Measurements from ENCODE around the gene PHF3.
"Not testable (repeated sequence)": the region's sequence is repeated elsewhere in the genome, so short reads cannot be mapped to it uniquely, and the experiment has no call there.

The PHF3 gene

DNA sequence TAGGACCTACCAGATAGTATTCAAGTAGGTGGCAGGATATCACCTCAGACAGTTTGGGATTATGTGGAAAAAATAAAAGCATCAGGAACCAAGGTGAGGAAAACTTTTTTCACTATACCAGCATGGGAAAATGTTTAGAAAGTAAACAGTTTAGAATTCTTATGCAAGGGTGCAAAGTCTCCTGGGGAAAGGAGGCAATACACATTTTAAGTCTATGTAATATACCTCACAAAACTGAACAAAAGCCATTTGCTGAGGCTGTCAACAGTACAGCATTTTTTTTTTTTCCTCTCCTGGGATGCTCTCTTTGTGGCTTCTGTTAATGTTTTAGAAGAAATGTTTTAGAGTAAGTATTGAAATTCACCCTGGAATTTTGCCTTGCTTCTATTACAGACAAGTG is 73.5 kb downstream of the PHF3 start:
- no peak for DNase-seq

DNA sequence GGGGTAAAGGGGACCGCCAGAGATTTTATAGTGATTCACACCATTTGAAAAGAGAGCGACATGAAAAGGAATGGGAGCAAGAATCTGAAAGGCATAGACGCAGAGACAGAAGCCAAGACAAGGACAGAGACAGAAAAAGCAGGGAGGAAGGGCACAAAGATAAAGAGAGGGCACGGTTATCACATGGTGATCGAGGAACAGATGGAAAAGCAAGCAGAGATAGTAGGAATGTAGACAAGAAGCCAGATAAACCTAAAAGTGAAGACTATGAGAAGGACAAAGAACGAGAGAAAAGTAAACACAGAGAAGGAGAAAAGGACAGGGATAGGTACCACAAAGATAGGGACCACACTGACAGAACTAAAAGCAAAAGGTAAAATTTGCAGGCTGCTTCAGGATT is 77.7 kb downstream of the PHF3 start:
- DNase-seq, result no peak

DNA sequence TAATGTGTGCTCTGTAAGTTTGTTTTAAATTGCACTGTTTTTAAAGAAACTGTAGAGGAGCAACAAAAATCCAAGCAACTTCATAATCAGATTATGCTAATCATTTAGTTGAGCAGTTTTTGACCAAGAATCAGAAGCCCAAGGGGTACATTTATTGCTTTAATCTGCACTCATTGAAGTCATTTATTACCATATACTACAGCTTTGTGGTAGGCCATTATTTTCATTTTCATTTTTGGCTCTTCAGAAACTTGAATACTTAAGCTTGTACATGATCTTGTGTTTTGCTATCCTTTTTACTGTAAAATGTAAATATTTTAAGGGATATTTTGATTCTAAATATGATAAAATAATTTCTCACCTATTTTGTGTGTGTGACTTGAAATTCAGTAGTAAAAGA is 78.5 kb downstream of the PHF3 start:
- DNase-seq, result no peak

DNA sequence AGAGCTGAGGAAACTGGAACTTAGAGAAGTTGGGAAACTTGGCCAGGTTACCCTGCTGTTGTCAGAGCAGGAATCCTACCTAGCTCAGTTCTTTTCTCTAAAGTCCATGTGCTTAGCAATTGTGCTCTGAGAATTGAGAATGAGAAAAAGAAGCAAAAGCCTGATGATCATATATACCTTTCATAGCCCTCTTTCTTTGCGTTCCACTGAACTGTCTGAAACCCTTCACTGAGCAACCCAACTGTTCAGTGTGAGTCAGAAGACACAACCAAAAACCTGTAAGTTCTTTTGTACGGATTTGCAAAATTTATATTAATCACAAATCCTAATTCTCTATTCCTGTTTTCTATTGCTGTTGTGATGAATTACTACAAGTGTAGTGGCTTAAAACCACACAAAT is 80.6 kb downstream of the PHF3 start:
- DNase-seq, result no peak

DNA sequence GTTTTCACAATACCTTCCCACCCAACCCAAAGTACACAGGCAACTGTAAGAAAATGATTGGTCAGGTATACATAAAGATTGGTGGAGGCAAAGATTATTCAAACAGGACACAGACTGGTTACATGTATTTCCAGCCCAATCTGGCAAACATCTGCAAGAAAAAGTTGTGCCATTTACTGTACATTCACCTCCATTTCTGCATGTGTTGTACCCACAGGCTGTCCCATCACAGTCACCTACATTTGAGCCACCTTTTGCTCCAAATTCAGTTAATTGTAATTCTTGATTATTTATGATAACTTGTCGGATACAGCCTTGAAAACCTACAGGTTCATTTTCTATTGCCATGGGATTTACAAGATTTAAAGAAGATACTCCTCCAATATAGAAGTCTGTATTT is 85.6 kb downstream of the PHF3 start:
- DNase-seq, result no peak

DNA sequence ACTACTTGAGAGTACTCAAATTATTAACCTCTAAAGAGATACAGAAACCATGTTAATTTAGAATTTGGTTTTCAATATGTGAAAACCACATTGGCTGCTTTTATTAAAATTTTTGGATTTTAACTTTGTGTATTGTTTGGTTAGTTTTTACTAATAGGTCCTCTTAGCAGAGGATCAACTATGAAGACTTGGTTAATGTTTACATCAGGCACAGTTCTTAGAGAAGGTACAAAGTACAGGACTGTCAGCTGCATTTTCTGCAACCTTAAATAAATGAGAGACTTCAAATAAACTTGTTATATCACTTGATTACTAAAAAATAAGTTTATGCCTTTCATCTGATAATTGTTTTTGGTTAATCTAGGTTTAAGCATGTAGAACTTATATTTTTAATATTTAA is 89.1 kb downstream of the PHF3 start:
- DNase-seq, result no peak

DNA sequence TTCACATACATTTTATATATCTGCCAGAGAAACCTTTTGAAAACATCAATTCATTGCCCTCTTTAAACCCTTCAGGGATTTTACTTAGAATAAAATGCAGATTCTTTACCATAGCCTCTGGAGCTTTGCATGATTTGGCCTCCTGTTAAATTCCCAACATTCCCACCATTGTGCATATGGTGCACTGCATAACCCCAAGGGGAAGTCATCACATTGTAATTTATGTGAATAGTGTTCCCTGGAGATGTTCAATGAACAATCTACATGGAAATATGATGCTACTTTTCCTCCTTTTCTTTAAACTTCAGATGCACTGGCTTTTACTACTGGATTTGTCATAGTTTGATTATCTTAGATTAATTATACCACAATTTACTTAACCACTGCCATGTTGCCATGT is 94.7 kb downstream of the PHF3 start:
- DNase-seq, result no peak

DNA sequence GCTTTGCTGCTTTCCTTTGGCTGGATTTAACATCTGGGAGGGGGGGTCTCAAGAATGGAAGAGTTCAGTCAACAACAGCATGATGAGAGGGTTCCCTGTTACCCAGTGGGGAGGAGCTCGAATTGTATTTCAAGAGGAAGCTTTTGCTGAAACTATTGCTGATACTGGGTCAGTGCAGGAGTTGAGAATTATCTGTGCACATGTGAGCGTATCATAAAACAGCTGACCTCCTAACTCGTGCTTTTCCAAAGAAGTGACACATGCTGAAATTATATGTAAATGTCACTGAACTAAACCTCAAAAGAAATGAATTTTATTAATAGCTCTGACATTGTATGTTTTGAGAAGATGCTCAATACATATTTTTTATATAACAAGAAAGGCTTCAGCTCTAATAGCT is 96.3 kb downstream of the PHF3 start:
- DNase-seq, result no peak

DNA sequence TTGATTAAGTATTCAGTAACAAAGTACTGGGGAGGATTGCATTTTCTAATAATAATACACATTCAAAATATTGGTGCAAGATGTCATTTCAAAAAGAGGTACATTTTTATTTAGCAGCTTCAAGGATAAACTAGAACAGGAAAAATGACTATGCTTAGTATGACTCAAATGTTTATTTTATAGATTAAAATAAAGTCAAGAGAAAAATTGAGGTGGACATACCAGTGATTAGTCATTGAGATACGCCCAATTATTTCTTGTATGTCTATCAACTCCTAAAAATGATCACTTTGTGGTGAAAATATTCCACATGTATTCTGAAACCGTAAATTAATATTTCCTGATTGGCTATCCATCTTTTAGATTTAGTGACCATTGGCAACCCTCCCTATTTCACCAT is 96.7 kb downstream of the PHF3 start:
- no peak for DNase-seq

DNA sequence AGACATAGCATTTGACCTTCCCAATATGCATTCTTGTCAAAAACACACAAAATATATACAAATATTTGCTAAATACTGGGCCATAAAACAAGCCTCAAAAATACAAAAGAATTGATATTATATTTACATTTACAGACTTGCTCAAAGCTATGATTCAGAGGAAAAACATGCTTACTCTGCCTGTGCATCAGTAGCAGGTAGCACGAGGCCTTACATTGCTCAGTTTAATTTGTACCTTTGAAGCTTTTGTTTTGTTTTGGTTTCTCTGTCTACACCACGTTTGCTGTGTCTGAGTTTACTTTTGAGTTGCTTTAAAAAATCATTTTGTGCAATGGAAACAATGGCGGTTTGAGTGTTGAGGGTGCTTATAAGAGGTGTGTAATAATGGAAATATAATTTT is 99.3 kb downstream of the PHF3 start:
- DNase-seq, result no peak

DNA sequence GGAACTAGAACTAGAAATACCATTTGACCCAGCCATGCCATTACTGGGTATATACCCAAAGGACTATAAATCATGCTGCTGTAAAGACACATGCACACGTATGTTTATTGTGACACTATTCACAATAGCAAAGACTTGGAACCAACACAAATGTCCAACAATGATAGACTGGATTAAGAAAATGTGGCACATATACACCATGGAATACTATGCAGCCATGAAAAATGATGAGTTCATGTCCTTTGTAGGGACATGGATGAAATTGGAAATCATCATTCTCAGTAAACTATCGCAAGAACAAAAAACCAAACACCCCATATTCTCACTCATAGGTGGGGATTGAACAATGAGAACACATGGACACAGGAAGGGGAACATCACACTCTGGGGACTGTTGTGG is 102.6 kb downstream of the PHF3 start:
- DNase-seq, result not testable (repeated sequence)

DNA sequence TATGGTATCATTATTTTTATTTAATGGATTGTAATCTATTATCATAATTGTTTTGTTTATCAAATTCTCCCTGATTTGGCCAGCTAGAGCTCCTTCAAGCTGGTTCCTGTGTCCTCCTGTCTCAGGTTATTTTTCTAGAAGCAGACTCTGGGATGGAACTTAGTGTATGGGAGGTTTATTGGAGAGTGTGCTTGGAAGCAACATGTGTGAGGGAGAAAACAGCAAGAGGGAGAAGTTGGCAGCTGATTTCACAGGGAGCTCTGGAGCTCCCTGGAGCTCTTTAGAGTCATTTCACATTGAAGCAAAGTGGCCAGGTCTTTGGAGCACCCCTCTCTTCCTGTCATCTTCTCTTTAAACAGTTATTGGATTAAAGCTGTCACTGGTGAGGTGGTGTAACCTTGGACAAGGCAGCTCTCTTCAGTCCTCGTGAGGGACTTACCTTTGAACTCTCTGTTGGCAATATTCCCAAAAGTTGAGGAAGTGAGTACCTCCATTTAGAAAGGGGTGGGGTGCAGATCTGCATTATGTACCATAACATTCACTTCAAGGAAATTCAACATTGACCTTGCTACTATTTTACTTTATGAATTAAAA is 103.6 kb downstream of the PHF3 start:
- DNase-seq, result no peak

DNA sequence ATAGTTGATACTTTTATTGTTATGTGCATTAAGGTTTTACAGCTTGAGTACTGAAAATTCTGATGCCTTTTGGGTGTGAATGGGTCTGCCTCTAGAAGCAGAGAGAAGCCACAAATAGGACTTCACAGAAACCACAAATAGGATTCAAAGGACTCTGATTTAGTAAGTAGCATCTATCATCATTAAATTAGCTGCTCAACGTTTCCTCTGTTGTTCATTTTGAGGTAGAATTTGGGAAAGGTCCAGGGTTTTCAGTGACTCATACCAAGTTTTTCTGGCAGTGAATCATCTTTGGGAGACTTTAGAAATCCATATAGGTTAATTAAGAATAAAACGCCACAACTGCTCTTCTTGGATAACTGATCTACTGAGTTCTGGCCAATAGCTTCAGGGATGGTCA is 105.1 kb downstream of the PHF3 start:
- no peak for DNase-seq

DNA sequence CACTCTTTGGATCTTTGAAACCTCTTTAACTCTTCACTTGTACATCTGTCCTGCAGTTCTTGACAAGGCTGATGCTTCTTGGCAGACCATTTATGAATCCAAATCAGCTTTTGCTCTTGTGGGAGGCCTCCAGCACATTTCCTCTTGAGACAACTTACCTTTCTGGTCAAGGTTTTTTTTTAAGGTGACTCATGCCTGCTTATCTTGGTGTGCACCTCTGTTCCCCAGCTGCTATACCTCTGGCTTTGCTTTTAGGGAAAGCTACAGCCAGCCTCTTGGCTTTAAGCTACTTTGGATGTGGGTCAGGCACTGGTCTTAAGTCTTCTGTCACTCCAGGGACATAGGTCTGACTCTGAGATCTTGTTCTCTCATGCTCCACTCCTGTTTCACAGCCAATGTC is 106.5 kb downstream of the PHF3 start:
- DNase-seq, result no peak

DNA sequence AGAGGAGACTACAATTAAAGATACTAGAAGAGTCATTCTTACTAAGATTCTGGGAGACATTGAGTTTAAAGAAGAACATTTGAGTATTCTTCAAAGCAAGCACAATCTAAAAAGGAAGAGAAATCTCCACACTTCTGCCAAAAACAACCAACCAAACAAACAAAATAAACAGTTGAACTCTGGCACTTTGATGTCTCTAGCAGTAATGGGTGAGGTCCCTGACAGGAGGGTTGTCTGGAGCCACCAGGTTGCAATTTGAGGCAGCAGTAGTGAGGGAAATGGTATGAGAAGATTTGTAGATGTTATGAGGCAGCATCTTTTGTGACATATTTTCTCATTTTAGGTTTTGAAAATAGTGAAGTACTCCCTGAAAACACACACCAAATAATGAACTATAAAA is 108.1 kb downstream of the PHF3 start:
- DNase-seq, result no peak

DNA sequence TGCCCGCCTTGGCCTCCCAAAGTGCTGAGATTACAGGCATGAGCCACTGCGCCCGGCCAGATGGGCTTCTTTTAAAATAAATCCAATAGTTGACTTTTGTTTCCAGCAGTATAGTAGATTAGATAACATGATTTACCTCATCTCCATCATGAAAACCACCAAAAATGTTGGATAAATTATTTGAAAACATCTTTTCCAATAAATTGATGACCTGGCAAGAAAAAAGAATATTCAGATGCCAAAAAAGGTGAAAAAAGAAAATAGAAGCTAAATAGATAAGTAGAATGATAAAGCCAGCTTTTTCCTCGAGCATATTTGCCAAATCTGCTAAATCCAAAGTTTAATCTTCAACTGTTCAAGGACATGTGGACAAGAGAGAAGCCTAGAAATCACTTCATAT is 109.2 kb downstream of the PHF3 start:
- no peak for DNase-seq

DNA sequence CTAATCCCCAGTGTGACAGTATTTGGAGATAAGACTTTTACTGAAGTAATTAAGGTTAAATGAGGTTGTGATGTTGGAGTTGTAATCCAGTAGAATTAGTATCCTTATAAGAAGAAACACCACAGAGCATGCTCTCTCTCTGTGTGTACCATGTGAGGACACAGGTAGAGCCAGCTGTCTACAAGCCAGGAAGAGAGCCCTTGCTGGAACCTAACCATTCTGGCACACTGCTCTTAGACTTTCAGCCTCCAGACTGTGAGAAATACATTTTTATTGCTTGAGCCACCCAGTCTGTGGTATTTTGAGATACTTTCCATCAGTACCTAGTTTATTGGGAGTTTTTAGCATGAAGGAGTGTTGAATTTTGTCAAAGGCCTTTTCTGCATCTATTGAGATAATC is 110.2 kb downstream of the PHF3 start:
- DNase-seq, result no peak

DNA sequence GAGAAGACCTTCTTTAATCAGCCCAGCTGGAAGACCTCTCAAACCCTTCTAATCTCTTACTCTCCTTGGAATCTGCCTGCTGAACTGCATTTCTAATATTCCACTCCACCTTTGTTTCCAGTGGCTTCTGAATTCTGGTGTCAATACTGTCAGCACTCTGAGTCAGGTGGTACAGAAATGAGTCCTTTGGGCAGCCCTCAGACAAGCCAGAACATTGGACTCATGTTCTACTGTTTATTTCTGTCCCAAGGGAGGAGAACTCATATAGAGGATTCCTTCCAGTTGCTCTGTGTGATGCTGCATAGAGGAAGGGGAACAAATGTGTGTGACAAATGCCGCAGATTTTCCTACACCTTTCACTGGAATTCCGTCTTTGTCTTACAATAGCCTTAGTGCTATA is 114.8 kb downstream of the PHF3 start:
- DNase-seq, result no peak

DNA sequence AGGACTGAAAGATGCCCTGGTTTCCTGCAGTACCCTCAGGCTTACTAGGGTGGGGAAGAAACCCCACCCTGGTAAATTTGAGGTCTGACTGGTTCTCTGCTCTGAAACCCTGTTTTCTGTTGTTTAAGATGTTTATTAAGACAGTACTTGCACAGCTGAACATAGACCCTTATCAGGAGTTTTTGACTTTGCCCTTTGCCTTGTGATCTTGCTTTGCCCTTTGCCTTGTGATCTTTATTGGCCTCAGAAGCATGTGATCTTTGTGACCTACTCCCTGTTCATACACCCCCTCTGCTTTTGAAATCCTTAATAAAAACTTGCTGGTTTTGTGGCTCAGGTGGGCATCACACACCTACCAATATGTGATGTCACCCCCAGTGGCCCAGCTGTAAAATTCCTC is 121.7 kb downstream of the PHF3 start:
- DNase-seq, result not testable (repeated sequence)

DNA sequence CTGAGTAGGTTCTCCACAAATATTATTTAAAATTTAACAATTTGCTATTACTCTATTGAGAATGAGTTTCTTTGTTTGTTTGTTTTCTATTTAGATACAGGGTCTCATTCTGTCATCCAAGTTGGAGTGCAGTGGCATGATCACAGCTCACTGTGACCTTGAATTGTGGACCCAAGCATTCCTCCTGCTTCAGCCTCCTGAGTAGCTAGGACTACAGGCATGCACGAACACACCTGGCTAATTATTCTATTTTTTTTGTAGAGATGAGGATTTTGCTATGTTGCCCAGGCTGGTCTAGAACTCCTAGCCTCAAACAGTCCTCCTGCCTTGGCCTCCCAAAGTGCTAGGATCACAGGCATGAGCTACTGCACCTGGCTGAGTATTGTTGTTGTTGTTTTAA is 122.2 kb downstream of the PHF3 start:
- no peak for DNase-seq

DNA sequence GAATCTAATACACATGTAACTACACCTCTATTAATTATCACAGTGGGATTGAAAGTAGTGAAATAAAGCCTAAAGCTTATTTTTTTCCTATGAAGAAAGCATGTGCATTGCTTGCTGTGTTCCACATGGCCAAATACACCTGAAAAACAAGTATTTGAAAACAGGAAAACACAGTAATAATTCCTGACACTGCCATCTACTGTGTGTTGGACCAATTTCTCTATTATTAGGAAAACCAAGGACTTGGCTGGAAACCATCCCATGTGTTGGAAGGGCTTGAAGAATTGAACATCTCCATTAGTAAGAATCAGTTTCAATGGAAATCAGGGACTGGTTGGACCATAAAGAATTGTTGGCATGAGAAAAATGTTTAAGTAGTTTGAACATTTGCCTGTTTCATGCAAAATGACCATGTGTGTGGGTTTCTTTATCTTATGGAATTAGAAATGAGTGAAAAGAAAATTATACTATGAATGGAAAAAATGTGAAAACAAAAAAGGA is 124.1 kb downstream of the PHF3 start:
- DNase-seq, result no peak

DNA sequence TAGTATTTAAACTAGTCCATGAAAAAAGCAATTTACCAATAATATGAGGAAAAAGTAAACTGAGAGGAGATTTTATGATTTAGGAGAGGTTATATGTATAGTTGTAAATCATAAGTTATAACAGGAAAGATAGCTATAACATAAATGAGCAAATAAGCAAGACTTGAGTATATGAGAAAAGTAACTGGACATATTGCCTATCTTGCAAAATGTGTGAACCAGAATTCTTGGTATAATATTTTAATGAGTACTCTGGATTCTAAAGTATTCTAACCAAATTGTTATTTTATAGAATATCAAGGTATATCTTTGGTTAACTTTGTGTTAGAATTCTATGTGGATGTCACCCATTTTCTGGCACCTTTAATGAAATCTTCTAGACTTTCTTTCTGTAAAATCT is 124.6 kb downstream of the PHF3 start:
- DNase-seq, result no peak

DNA sequence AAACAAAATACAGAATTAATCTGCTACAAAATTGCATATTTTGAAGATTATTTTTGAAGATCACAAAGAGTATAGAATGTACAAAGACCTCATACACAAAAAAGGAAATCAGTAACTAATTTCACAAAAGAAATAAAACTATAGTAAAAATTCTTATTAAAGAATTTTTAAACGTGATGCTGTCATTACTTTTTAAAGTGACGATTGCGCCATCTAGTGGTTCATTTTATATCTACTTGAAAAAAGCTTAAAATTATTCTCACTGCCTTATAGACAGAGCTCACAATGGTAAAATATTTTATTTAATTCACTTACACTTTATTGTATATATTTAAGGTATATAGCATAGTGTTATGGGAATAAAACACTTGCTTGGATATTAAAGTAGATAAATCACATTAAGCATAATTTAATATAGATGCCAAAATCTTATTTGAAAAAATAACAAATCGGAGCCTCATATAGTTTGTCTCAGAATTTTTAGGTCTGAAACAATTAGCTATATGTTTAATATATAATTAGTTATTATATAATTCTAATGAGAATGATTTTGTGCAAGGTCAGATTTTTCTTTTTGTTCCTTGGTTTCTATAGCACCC is 128.8 kb downstream of the PHF3 start:
- DNase-seq, result peak; percentile 68
